Adipose tissue (tissue), 3 donors: ENCODE measurements around the gene KLHL26. TPM values are rescaled to one million over a fixed set of nuclear protein-coding genes. Genes with fewer than 3 reads are reported as not detected.
"Not testable (repeated sequence)": the region's sequence is repeated elsewhere in the genome, so short reads cannot be mapped to it uniquely, and the experiment has no call there.

Experiments
- H3K27ac ChIP-seq: one replicate; pipeline ENCODE4 v1.5.1; 2013; ENCODE audit warnings: low read depth, low read length
- WGBS, 3 donors: extraction: QIAGEN DNeasy Blood & Tissue Kit; methylation state at CpG; one replicate each; pipeline ENCODE4 v1.1.7; 2013; 5-methylcytosine and 5-hydroxymethylcytosine counted together
- polyA plus RNA-seq, 3 donors: library from polyadenylated mRNA; stranded (reverse); fragments of 200-250 nt; gene quantifications; one replicate each; pipeline ENCODE4 v1.2.3, GENCODE V29; 2013
- donor health status: healthy with polysubstance abuse.
- donor health status: Bipolar disorder and iron deficiency.
- donor health status: healthy.

Gene KLHL26
- polyA plus RNA-seq, 3 donors, result 4.8 to 7.9 (median 6.6) TPM

GRCh38 chr19:18597809-18598660 is 38.8 kb upstream of the KLHL26 start:
- H3K27ac ChIP-seq, result no peak overlapping the region
- 41 to 49% (median 42%) methylated on average over 25 of the region's 25 CpGs for WGBS, 3 donors

GRCh38 chr19:18599485-18599884 is 37.3 kb upstream of the KLHL26 start:
- no peak overlapping the region for H3K27ac ChIP-seq
- 70 to 90% (median 84%) methylated on average over 20 of the region's 20 CpGs for WGBS, 3 donors

- WGBS, 3 donors, result 91 to 93% (median 92%) methylated on average over 15 of the region's 15 CpGs
- not testable (repeated sequence) for H3K27ac ChIP-seq
Observed at GRCh38 chr19:18600692-18601397, 36.0 kb upstream of the KLHL26 start.

- WGBS, 3 donors, result 75 to 85% (median 77%) methylated on average over 4 of the region's 4 CpGs
- H3K27ac ChIP-seq, result no peak overlapping the region
Observed at GRCh38 chr19:18601875-18602274, 35.0 kb upstream of the KLHL26 start.

- 4 to 8% (median 6%) methylated on average over 18 to 32 of the region's 32 CpGs for WGBS, 3 donors
- no peak overlapping the region for H3K27ac ChIP-seq
Observed at GRCh38 chr19:18603255-18603957, 33.4 kb upstream of the KLHL26 start.

- H3K27ac ChIP-seq, result no peak overlapping the region
- WGBS, 3 donors, result 13 to 15% (median 15%) methylated on average over 24 to 26 of the region's 26 CpGs
Observed at GRCh38 chr19:18603958-18604819, 32.6 kb upstream of the KLHL26 start.

GRCh38 chr19:18604820-18605159 is 32.0 kb upstream of the KLHL26 start:
- WGBS, 3 donors, result 10 to 16% (median 16%) methylated on average over 10 of the region's 10 CpGs

GRCh38 chr19:18605196-18605545 is 31.7 kb upstream of the KLHL26 start:
- H3K27ac ChIP-seq, result no peak overlapping the region
- WGBS, 3 donors, result 5 to 7% (median 6%) methylated on average over 12 to 17 of the region's 17 CpGs

More at GRCh38 chr19:18604820-18605159, 32.0 kb upstream of the KLHL26 start:
- H3K27ac ChIP-seq, result no peak overlapping the region

GRCh38 chr19:18605546-18606280 is 31.1 kb upstream of the KLHL26 start:
- H3K27ac ChIP-seq, result no peak overlapping the region
- WGBS, 3 donors, result 2 to 4% (median 2%) methylated on average over 37 to 65 of the region's 65 CpGs

GRCh38 chr19:18606281-18607225 is 30.3 kb upstream of the KLHL26 start, which contains the start of gene CRLF1:
Gene CRLF1, minus strand, starts transcription at chr19:18606799. Its CDS starts 143 bp downstream, at chr19:18606656.
- H3K27ac ChIP-seq, result no peak within 1 kb of the TSS
- 1% methylated on average over 34 to 98 of the region's 116 CpGs for WGBS, 3 donors

- WGBS, 3 donors, result 1 to 3% (median 2%) methylated on average over 56 to 68 of the region's 68 CpGs
Observed at GRCh38 chr19:18607226-18608101, 29.4 kb upstream of the KLHL26 start.

GRCh38 chr19:18608102-18608804 is 28.6 kb upstream of the KLHL26 start:
- 18 to 28% (median 26%) methylated on average over 5 of the region's 5 CpGs for WGBS, 3 donors

More at GRCh38 chr19:18607226-18608101, 29.4 kb upstream of the KLHL26 start:
- no peak overlapping the region for H3K27ac ChIP-seq

GRCh38 chr19:18608805-18609716 is 27.8 kb upstream of the KLHL26 start:
- no peak overlapping the region for H3K27ac ChIP-seq
- WGBS, 3 donors, result 49 to 59% (median 58%) methylated on average over 9 of the region's 9 CpGs

More at GRCh38 chr19:18608102-18608804, 28.6 kb upstream of the KLHL26 start:
- H3K27ac ChIP-seq, result no peak overlapping the region

- H3K27ac ChIP-seq, result no peak overlapping the region
- WGBS, 3 donors, result 17 to 43% (median 36%) methylated on average over 2 of the region's 2 CpGs
Observed at GRCh38 chr19:18609717-18610051, 27.1 kb upstream of the KLHL26 start.
